Erythroblast (primary cell): ENCODE results near the gene CRABP2.

Source experiments
- GATA1 ChIP-seq: IDR thresholded peaks from 2 replicates; pipeline ENCODE4 v1.6.1; 2011; ENCODE audit warnings: low read depth, mild to moderate bottlenecking, control low read depth, low read length, moderate library complexity
- POLR2A ChIP-seq: IDR thresholded peaks from 2 replicates; pipeline ENCODE4 v1.6.1; 2011; ENCODE audit warnings: mild to moderate bottlenecking, low read length

- TF ChIP-seq POLR2A (no peak), GATA1 (no peak)
Observed at GRCh38 chr1:156676820-156677615, 28.4 kb downstream of the CRABP2 start, which contains the start of gene NES.
